HepG2 (cell line): ENCODE data around the gene TRMT112. TPM values are rescaled to one million over a fixed set of nuclear protein-coding genes. Genes with fewer than 3 reads are reported as not detected.

Experiments used
- AFF4 ChIP-seq: sonication (generic); formaldehyde crosslinking; IDR thresholded peaks from 2 replicates; pipeline ENCODE4 v1.4.0; 2020; ENCODE audit warnings: missing genetic modification reagents
- KLF9 ChIP-seq: IDR thresholded peaks from 2 replicates; pipeline ENCODE4 v1.6.1; 2016; ENCODE audit warnings: low read depth
- MATR3 ChIP-seq: sonication (generic); formaldehyde crosslinking; IDR thresholded peaks from 2 replicates; pipeline ENCODE4 v1.4.0; 2020; ENCODE audit warnings: missing genetic modification reagents
- PAF1 ChIP-seq: IDR thresholded peaks from 2 replicates; pipeline ENCODE4 v1.6.1; 2016; ENCODE audit warnings: missing genetic modification reagents, missing compliant biosample characterization
- PATZ1 ChIP-seq: sonication (generic); formaldehyde crosslinking; IDR thresholded peaks from 2 replicates; pipeline ENCODE4 v1.4.0; 2020; ENCODE audit warnings: missing genetic modification reagents
- POLR2AphosphoS5 ChIP-seq: IDR thresholded peaks from 2 replicates; pipeline ENCODE4 v1.6.1; 2012; ENCODE audit warnings: low read depth, low read length
- REPIN1 ChIP-seq: sonication (generic); formaldehyde crosslinking; IDR thresholded peaks from 2 replicates; pipeline ENCODE4 v1.8.0; 2022; ENCODE audit warnings: missing genetic modification reagents, low read depth, mild to moderate bottlenecking, borderline replicate concordance
- RFX3 ChIP-seq: IDR thresholded peaks from 2 replicates; pipeline ENCODE4 v1.6.1; 2016; ENCODE audit warnings: missing biosample characterization, missing genetic modification reagents
- SMYD3 ChIP-seq: sonication (generic); formaldehyde crosslinking; IDR thresholded peaks from 2 replicates; pipeline ENCODE4 v1.8.1; 2023; ENCODE audit warnings: mild to moderate bottlenecking, missing genetic modification reagents
- STAT5B ChIP-seq: sonication (generic); formaldehyde crosslinking; IDR thresholded peaks from 2 replicates; pipeline ENCODE4 v1.4.0; 2020; ENCODE audit warnings: missing genetic modification reagents
- TSC22D2 ChIP-seq: sonication (generic); formaldehyde crosslinking; IDR thresholded peaks from 2 replicates; pipeline ENCODE4 v1.5.1; 2020; ENCODE audit warnings: missing genetic modification reagents, mild to moderate bottlenecking, borderline replicate concordance
- ZBTB39 ChIP-seq: sonication (generic); formaldehyde crosslinking; IDR thresholded peaks from 2 replicates; pipeline ENCODE4 v1.5.0; 2020; ENCODE audit warnings: missing genetic modification reagents
- ZBTB42 ChIP-seq: sonication (generic); formaldehyde crosslinking; IDR thresholded peaks from 2 replicates; pipeline ENCODE4 v1.5.0; 2020; ENCODE audit warnings: mild to moderate bottlenecking, missing genetic modification reagents
- ZEB1 ChIP-seq: IDR thresholded peaks from 2 replicates; pipeline ENCODE4 v1.6.1; 2012; ENCODE audit warnings: mild to moderate bottlenecking, low read depth, inconsistent platforms; ENCODE audit not compliant: insufficient replicate concordance
- ZNF274 ChIP-seq: sonication (generic); formaldehyde crosslinking; IDR thresholded peaks from 2 replicates; pipeline ENCODE4 v1.5.1; 2020; ENCODE audit warnings: mild to moderate bottlenecking, missing genetic modification reagents
- ZNF30 ChIP-seq: sonication (generic); formaldehyde crosslinking; IDR thresholded peaks from 2 replicates; pipeline ENCODE4 v1.5.0; 2020; ENCODE audit warnings: mild to moderate bottlenecking, missing genetic modification reagents
- ZNF703 ChIP-seq: sonication (generic); formaldehyde crosslinking; IDR thresholded peaks from 2 replicates; pipeline ENCODE4 v1.5.1; 2020; ENCODE audit warnings: missing genetic modification reagents, mild to moderate bottlenecking, moderate library complexity, borderline replicate concordance
- polyA plus RNA-seq, 8 experiments: library from polyadenylated mRNA; depleted of rRNA in 3 of 8; stranded (reverse) in 7 of 8; unstranded in 1 of 8; fragments of >200 nt; fragmentation: Illumina TruSeq in 4 of 8; extraction: Trizol in 4 of 8; gene quantifications; 2 replicates each; pipeline versions ENCODE4 v1.2.1 to v1.2.3, GENCODE V29; 2011 to 2016; ENCODE audit warnings: low read depth in 4 of 8, missing spikeins in 1 of 8, mixed read lengths in 1 of 8; ENCODE audit not compliant: insufficient read depth in 1 of 8
- total RNA-seq, 5 experiments: library from RNA; depleted of rRNA; stranded (reverse); fragments of >200 nt; fragmentation: Illumina TruSeq; extraction: Trizol; gene quantifications; 2 replicates each; pipeline ENCODE4 v1.2.3, GENCODE V29; 2016; ENCODE audit warnings: low read depth in 1 of 5
- TF ChIP-seq, protein P1 (sequence below): sonication (generic); formaldehyde crosslinking; conservative IDR thresholded peaks from 2 replicates; pipeline ENCODE4 v1.4.0; 2020; ENCODE audit warnings: mild to moderate bottlenecking, missing genetic modification reagents, moderate library complexity

Gene TRMT112
- total and polyA plus RNA-seq, 2 of the 13 experiments (the other 11 are each of a cell fraction or from before 2014, with no cell fraction given) = 186 to 409 TPM

- TF ChIP-seq, protein P1, sequence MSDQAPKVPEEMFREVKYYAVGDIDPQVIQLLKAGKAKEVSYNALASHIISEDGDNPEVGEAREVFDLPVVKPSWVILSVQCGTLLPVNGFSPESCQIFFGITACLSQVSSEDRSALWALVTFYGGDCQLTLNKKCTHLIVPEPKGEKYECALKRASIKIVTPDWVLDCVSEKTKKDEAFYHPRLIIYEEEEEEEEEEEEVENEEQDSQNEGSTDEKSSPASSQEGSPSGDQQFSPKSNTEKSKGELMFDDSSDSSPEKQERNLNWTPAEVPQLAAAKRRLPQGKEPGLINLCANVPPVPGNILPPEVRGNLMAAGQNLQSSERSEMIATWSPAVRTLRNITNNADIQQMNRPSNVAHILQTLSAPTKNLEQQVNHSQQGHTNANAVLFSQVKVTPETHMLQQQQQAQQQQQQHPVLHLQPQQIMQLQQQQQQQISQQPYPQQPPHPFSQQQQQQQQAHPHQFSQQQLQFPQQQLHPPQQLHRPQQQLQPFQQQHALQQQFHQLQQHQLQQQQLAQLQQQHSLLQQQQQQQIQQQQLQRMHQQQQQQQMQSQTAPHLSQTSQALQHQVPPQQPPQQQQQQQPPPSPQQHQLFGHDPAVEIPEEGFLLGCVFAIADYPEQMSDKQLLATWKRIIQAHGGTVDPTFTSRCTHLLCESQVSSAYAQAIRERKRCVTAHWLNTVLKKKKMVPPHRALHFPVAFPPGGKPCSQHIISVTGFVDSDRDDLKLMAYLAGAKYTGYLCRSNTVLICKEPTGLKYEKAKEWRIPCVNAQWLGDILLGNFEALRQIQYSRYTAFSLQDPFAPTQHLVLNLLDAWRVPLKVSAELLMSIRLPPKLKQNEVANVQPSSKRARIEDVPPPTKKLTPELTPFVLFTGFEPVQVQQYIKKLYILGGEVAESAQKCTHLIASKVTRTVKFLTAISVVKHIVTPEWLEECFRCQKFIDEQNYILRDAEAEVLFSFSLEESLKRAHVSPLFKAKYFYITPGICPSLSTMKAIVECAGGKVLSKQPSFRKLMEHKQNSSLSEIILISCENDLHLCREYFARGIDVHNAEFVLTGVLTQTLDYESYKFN (CRISPR knock-in tag) = 0 out of 2 replicates have a peak, but pooled peaks have one; percentile 19
- TF ChIP-seq RFX3 (CRISPR knock-in tag) (no peak), REPIN1 (CRISPR knock-in tag) (no peak; the same call in 1 of the 2 replicates), PATZ1 (CRISPR knock-in tag) (no peak; the same call in 1 of the 2 replicates), MATR3 (CRISPR knock-in tag) (no peak), ZNF703 (CRISPR knock-in tag) (no peak), KLF9 (no peak), SMYD3 (no peak), ZBTB42 (CRISPR knock-in tag) (no peak; the same call in 1 of the 2 replicates), TSC22D2 (peak; percentile 78; the same call in 1 of the 2 replicates), ZNF30 (no peak), ZBTB39 (no peak), PAF1 (CRISPR knock-in tag) (0 out of 2 replicates have a peak, but pooled peaks have one; percentile 41), ZNF274 (CRISPR knock-in tag) (no peak), POLR2AphosphoS5 (peak; percentile 81), STAT5B (CRISPR knock-in tag) (no peak), AFF4 (no peak), ZEB1 (no peak)
These were observed 12.9 kb downstream of the TRMT112 start (continued) for GRCh38 chr11:64304316-64305072.
